DOHH2 (cell line): Measurements from ENCODE around the gene UBFD1.
"Not testable (repeated sequence)": the region's sequence is repeated elsewhere in the genome, so short reads cannot be mapped to it uniquely, and the experiment has no call there.

Source experiments
- H3F3A ChIP-seq: fragments of 200-600 bp; sonication (generic), shearing (Covaris generic); 2 replicates; pipeline ENCODE4 v1.6.0; 2016; ENCODE audit warnings: antibody characterized with exemption, mild to moderate bottlenecking; ENCODE audit not compliant: control insufficient read depth, insufficient read depth
- H3K27ac ChIP-seq: fragments of 200-600 bp; sonication (generic); 2 replicates; pipeline ENCODE4 v1.5.1; 2014; ENCODE audit warnings: low read depth, mild to moderate bottlenecking, low read length, moderate library complexity
- H3K27me3 ChIP-seq: fragments of 200-600 bp; sonication (generic); 2 replicates; pipeline ENCODE4 v1.6.1; 2014; ENCODE audit warnings: mild to moderate bottlenecking, low read length, mixed read lengths; ENCODE audit not compliant: control insufficient read depth
- H3K36me3 ChIP-seq: fragments of 200-600 bp; sonication (generic); 2 replicates; pipeline ENCODE4 v1.6.1; 2014; ENCODE audit warnings: mild to moderate bottlenecking, low read length, moderate library complexity, mixed read lengths; ENCODE audit not compliant: control insufficient read depth
- H3K4me1 ChIP-seq: fragments of 200-600 bp; sonication (generic); 2 replicates; pipeline ENCODE4 v1.6.1; 2014; ENCODE audit warnings: mild to moderate bottlenecking, low read length, mixed read lengths; ENCODE audit not compliant: control insufficient read depth
- H3K4me2 ChIP-seq: fragments of 200-600 bp; sonication (generic); 2 replicates; pipeline ENCODE4 v1.6.0; 2014; ENCODE audit warnings: mild to moderate bottlenecking, low read length, moderate library complexity
- H3K4me3 ChIP-seq: fragments of 200-600 bp; sonication (generic); 2 replicates; pipeline ENCODE4 v1.5.1; 2014; ENCODE audit warnings: mild to moderate bottlenecking, low read length, mixed read lengths
- H3K79me2 ChIP-seq: fragments of 200-600 bp; sonication (generic); 2 replicates; pipeline ENCODE4 v1.6.1; 2014; ENCODE audit warnings: mild to moderate bottlenecking, low read length, mixed read lengths; ENCODE audit not compliant: control insufficient read depth
- H3K9me2 ChIP-seq: fragments of 200-600 bp; sonication (generic); replicated peaks from 2 replicates; pipeline ENCODE4 v1.6.1; 2014; ENCODE audit warnings: mild to moderate bottlenecking, low read length, mixed read lengths; ENCODE audit not compliant: control insufficient read depth
- H3K9me3 ChIP-seq: fragments of 200-600 bp; sonication (generic); 2 replicates; pipeline ENCODE4 v1.6.1; 2014; ENCODE audit warnings: antibody characterized with exemption, low read length, mixed read lengths; ENCODE audit not compliant: control insufficient read depth, insufficient read depth
- H4K20me1 ChIP-seq: fragments of 200-600 bp; sonication (generic); 2 replicates; pipeline ENCODE4 v1.6.0; 2014; ENCODE audit warnings: low read depth, mild to moderate bottlenecking, antibody characterized with exemption, low read length, moderate library complexity; ENCODE audit not compliant: control insufficient read depth, insufficient read depth
- CTCF ChIP-seq: fragments of 200-600 bp; sonication (generic); IDR thresholded peaks from one replicate; pipeline ENCODE4 v1.5.1; 2014; ENCODE audit warnings: antibody characterized with exemption, mild to moderate bottlenecking, low read depth, low read length; ENCODE audit not compliant: poor library complexity, severe bottlenecking
- EZH2phosphoT487 ChIP-seq: fragments of 200-600 bp; sonication (generic); IDR thresholded peaks from 2 replicates; pipeline ENCODE4 v1.6.1; 2017; ENCODE audit warnings: borderline replicate concordance, mild to moderate bottlenecking, antibody characterized with exemption, low read length, moderate library complexity, mixed read lengths

Gene UBFD1

GRCh38 chr16:23580391-23580790 is 22.9 kb downstream of the UBFD1 start:
- no peak overlapping the region for H3K4me2 ChIP-seq
- no peaks in the 10 kb centered on the region for H3K27me3 ChIP-seq
- H3K27ac ChIP-seq, result no peak overlapping the region
- TF ChIP-seq CTCF (no peak), EZH2phosphoT487 (no peak)
- H3K9me2 ChIP-seq, result no peaks in the 10 kb centered on the region
- H3K79me2 ChIP-seq, result no peaks in the 10 kb centered on the region
- no peaks in the 10 kb centered on the region; the same call in 1 of the 2 replicates for H4K20me1 ChIP-seq
- no peaks in the 10 kb centered on the region for H3K4me1 ChIP-seq
- no peak overlapping the region for H3K4me3 ChIP-seq
- no peaks in the 10 kb centered on the region for H3K9me3 ChIP-seq
- peaks cover 45% of the 10 kb centered on the region for H3K36me3 ChIP-seq
- peaks cover 12% of the 10 kb centered on the region for H3F3A ChIP-seq

GRCh38 chr16:23581764-23582163 is 24.2 kb downstream of the UBFD1 start:
- Histone ChIP-seq H3K27ac (no peak overlapping the region), H3K36me3 (peaks cover 56% of the 10 kb centered on the region), H4K20me1 (no peaks in the 10 kb centered on the region), H3K9me3 (no peaks in the 10 kb centered on the region), H3F3A (peaks cover 4% of the 10 kb centered on the region), H3K9me2 (no peaks in the 10 kb centered on the region), H3K4me2 (no peak overlapping the region), H3K79me2 (no peaks in the 10 kb centered on the region), H3K4me1 (no peaks in the 10 kb centered on the region), H3K4me3 (no peak overlapping the region), H3K27me3 (no peaks in the 10 kb centered on the region)
- TF ChIP-seq EZH2phosphoT487, result no peak
- no peak for TF ChIP-seq CTCF

- H3K4me2 ChIP-seq, H3K4me3 ChIP-seq, H3K4me1 ChIP-seq, H3K9me3 ChIP-seq, H4K20me1 ChIP-seq, H3K9me2 ChIP-seq, H3F3A ChIP-seq, H3K27ac ChIP-seq, H3K27me3 ChIP-seq: not testable (repeated sequence)
- peaks cover 64% of the 10 kb centered on the region for H3K36me3 ChIP-seq
- H3K79me2 ChIP-seq, result peaks cover 13% of the 10 kb centered on the region
Observed at GRCh38 chr16:23583271-23583670, 25.7 kb downstream of the UBFD1 start.

- Histone ChIP-seq H3K4me2 (no peak overlapping the region), H3K36me3 (peaks cover 73% of the 10 kb centered on the region)
Observed at GRCh38 chr16:23584186-23585076, 26.9 kb downstream of the UBFD1 start.

More at GRCh38 chr16:23584186-23585076, 26.9 kb downstream of the UBFD1 start:
- H3K27ac ChIP-seq, result no peak overlapping the region
- H4K20me1 ChIP-seq, result no peaks in the 10 kb centered on the region
- H3K4me3 ChIP-seq, result no peak overlapping the region
- H3K9me3 ChIP-seq, result no peaks in the 10 kb centered on the region
- no peaks in the 10 kb centered on the region for H3K27me3 ChIP-seq
- H3K9me2 ChIP-seq, result no peaks in the 10 kb centered on the region
- no peaks in the 10 kb centered on the region for H3K4me1 ChIP-seq
- peaks cover 25% of the 10 kb centered on the region for H3K79me2 ChIP-seq
- peaks cover 4% of the 10 kb centered on the region for H3F3A ChIP-seq
- no peak for TF ChIP-seq EZH2phosphoT487
- no peak for TF ChIP-seq CTCF
